D721Med (cell line): ENCODE measurements around the gene ARHGAP26.
A peak's percentile ranks its signal among the peaks of the same experiment; 100 is the strongest.
"Not testable (repeated sequence)": the region's sequence is repeated elsewhere in the genome, so short reads cannot be mapped to it uniquely, and the experiment has no call there.

Experiments
- DNase-seq: peaks from one replicate; pipeline ENCODE4 v3.0.0; 2011; ENCODE audit warnings: low spot score; ENCODE audit not compliant: insufficient read length
- FAIRE-seq: peaks from 2 replicates; lab custom pipeline; 2011; peaks lifted over from hg19 to GRCh38; lab: Jason Lieb, UNC
- CTCF ChIP-seq: IDR thresholded peaks from 2 replicates; pipeline ENCODE4 v1.5.1; 2012; ENCODE audit warnings: mild to moderate bottlenecking, control low read depth; ENCODE audit not compliant: insufficient read depth; ENCODE audit errors: missing control alignments

Gene ARHGAP26

GRCh38 chr5:142997591-142997990 is 227.4 kb downstream of the ARHGAP26 start:
- no peak for FAIRE-seq
- DNase-seq = no peak
- TF ChIP-seq CTCF = no peak

GRCh38 chr5:142998316-142999020 is 228.3 kb downstream of the ARHGAP26 start:
- FAIRE-seq (no peak), DNase-seq (no peak)
- TF ChIP-seq CTCF = no peak

GRCh38 chr5:143000551-143000950 is 230.4 kb downstream of the ARHGAP26 start:
- DNase-seq, FAIRE-seq: not testable (repeated sequence)

GRCh38 chr5:143001764-143002351 is 231.7 kb downstream of the ARHGAP26 start:
- TF ChIP-seq CTCF = no peak
- FAIRE-seq (no peak), DNase-seq (no peak)

- DNase-seq (no peak), FAIRE-seq (no peak)
- TF ChIP-seq CTCF = peak; percentile 65
Observed at GRCh38 chr5:143002459-143003327, 232.5 kb downstream of the ARHGAP26 start.

GRCh38 chr5:143003328-143003636 is 233.1 kb downstream of the ARHGAP26 start:
- FAIRE-seq (no peak), DNase-seq (no peak)
- no peak for TF ChIP-seq CTCF

- DNase-seq (no peak), FAIRE-seq (no peak)
- no peak for TF ChIP-seq CTCF
Observed at GRCh38 chr5:143004361-143005145, 234.4 kb downstream of the ARHGAP26 start.
